ENCODE measurements around the gene KLF3. TPM values are rescaled to one million over a fixed set of nuclear protein-coding genes. Genes with fewer than 3 reads are reported as not detected.

Gene KLF3
- total RNA-seq, 1 experiment from 2014 or later = 16.8 TPM

DNA sequence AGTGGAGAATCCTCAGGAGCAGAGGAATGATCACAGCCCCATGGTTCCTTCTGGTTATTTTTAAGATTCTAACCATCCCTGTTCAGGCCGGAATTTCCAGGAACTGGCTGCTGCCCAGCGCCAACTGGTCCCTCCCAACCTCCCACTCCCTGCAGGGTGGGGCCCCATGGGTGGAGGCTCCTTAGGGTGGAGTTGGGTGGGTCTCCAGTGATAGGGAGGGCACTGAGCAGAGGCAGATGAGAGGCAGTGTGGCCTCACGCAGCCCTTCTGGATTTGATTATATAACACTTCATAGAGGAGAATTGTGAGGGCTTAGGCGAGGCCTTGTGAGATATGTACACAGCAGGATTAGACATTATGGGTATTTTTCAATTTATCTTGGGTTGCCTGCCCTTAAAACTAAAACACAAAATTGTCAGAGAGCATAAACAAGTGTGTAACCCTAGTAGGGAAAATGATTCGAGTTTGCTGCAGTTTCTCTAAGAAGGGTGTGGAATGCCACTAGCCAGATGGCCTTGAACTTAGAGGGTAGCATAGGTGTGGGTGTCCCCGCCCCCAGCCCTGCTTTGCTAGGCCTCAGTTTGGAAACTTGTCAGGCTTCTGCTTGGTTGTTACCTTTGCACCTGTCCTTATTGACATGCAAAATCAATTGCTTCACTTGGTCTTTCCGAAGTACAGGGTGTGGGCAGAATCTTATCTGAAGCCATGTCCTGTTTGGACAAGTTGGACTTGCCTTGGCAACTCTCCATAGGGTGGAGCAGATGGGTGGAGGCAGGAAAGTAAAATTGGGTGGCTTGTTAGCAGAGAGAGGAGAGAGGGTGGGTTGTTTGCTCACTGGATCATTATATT lies 9.4 kb downstream of the KLF3 start:
- no peaks in the 10 kb centered on the region for H3K27me3 Mint-ChIP-seq (ENCODE audit: low read depth)
- TF ChIP-seq, protein P1, sequence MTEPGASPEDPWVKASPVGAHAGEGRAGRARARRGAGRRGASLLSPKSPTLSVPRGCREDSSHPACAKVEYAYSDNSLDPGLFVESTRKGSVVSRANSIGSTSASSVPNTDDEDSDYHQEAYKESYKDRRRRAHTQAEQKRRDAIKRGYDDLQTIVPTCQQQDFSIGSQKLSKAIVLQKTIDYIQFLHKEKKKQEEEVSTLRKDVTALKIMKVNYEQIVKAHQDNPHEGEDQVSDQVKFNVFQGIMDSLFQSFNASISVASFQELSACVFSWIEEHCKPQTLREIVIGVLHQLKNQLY (CRISPR knock-in tag; IDR thresholded peaks at IDR 0.05) = no peak
- peak; percentile 73 for TF ChIP-seq GABPB1 (CRISPR knock-in tag; IDR thresholded peaks at IDR 0.05)
- no peak for TF ChIP-seq FOXJ3 (CRISPR knock-in tag; IDR thresholded peaks at IDR 0.05; ENCODE audit: borderline replicate concordance)
- TF ChIP-seq, protein P2, sequence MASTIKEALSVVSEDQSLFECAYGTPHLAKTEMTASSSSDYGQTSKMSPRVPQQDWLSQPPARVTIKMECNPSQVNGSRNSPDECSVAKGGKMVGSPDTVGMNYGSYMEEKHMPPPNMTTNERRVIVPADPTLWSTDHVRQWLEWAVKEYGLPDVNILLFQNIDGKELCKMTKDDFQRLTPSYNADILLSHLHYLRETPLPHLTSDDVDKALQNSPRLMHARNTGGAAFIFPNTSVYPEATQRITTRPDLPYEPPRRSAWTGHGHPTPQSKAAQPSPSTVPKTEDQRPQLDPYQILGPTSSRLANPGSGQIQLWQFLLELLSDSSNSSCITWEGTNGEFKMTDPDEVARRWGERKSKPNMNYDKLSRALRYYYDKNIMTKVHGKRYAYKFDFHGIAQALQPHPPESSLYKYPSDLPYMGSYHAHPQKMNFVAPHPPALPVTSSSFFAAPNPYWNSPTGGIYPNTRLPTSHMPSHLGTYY (CRISPR knock-in tag; IDR thresholded peaks at IDR 0.05) = no peak
- TF ChIP-seq, protein P3, sequence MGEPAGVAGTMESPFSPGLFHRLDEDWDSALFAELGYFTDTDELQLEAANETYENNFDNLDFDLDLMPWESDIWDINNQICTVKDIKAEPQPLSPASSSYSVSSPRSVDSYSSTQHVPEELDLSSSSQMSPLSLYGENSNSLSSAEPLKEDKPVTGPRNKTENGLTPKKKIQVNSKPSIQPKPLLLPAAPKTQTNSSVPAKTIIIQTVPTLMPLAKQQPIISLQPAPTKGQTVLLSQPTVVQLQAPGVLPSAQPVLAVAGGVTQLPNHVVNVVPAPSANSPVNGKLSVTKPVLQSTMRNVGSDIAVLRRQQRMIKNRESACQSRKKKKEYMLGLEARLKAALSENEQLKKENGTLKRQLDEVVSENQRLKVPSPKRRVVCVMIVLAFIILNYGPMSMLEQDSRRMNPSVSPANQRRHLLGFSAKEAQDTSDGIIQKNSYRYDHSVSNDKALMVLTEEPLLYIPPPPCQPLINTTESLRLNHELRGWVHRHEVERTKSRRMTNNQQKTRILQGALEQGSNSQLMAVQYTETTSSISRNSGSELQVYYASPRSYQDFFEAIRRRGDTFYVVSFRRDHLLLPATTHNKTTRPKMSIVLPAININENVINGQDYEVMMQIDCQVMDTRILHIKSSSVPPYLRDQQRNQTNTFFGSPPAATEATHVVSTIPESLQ (CRISPR knock-in tag; IDR thresholded peaks at IDR 0.05) = no peak
- ATAC-seq = peak; percentile 14; the same call in 1 of the 2 replicates
- peak overlapping the region; percentile 96 for H3K27ac Mint-ChIP-seq
- peaks cover 3% of the 10 kb centered on the region for H3K36me3 Mint-ChIP-seq
- H3K4me3 Mint-ChIP-seq = peak overlapping the region; percentile 36
- DNase-seq (ENCODE audit: low spot score) = peak; percentile 28
- CTCF ChIA-PET = interaction anchor here (0.7 to 2.2 kb wide), 5 partner anchors 184 to 494 kb away, joined by 3 to 39 read pairs (median 8); no protein-coding TSS in a partner anchor
- peaks cover 76% of the 10 kb centered on the region for H3K4me1 Mint-ChIP-seq
- 0 out of 2 replicates have a peak, but pooled peaks cover under 1% of the 10 kb centered on the region for H3K9me3 Mint-ChIP-seq
- POLR2A ChIA-PET = interaction anchor here (1.0 kb wide), 1 partner anchor 345 kb away, joined by 3 read pairs; no protein-coding TSS in a partner anchor

DNA sequence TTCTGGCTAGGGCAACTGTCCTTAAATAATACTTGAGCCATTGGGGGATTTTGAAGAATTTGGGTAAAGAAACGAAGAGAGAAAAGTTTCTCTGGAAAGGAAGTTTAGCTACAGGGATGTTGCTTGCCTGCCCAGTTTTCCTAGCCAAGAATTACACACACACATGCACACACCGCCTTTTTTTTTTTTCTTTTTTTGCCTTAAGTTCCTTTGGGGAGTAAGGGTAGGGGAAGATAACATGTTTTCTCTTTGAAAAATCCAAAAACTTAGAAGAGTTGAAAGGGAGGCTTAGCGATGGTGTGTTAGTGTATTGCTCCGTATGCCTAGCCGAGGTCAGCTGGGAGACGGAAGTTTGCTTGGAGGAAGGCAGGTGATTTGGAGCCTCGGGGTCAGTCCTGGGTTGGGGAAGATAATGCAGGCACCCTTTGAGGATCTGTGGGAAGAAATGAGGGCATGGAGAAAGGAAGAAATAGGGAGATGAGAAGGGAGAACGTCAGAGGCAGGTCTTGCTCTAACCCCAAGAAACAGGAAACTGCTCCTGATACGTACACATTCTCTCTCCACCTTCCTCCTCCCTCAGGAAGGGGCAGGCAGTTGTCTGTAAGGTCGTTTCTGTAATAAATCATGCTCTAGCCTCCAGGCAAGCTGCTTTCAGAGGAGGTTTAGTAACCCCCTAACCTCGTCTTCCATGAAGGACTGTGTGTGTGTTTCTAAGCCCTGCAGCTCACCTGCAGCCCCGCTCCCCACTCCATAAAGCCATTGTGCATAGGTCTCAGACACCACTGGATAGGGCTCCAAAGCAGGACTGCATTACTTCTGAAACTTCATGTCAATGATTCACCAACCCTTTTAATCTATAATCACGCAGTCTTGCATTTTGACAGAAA lies 10.5 kb downstream of the KLF3 start:
- Mint-ChIP-seq H3K36me3 (peaks cover 14% of the 10 kb centered on the region), H3K4me3 (peak overlapping the region; percentile 36; the same call in 1 of the 2 replicates), H3K27ac (peak overlapping the region; percentile 87; the same call in 1 of the 2 replicates), H3K9me3 (peaks cover 8% of the 10 kb centered on the region), H3K27me3 (ENCODE audit: low read depth) (no peaks in the 10 kb centered on the region), H3K4me1 (peaks cover 66% of the 10 kb centered on the region)
- POLR2A ChIA-PET = interaction anchor here (0.9 to 1.3 kb wide), 2 partner anchors 8 to 12 kb away, joined by 3 read pairs; no protein-coding TSS in a partner anchor
- TF ChIP-seq, protein P4, sequence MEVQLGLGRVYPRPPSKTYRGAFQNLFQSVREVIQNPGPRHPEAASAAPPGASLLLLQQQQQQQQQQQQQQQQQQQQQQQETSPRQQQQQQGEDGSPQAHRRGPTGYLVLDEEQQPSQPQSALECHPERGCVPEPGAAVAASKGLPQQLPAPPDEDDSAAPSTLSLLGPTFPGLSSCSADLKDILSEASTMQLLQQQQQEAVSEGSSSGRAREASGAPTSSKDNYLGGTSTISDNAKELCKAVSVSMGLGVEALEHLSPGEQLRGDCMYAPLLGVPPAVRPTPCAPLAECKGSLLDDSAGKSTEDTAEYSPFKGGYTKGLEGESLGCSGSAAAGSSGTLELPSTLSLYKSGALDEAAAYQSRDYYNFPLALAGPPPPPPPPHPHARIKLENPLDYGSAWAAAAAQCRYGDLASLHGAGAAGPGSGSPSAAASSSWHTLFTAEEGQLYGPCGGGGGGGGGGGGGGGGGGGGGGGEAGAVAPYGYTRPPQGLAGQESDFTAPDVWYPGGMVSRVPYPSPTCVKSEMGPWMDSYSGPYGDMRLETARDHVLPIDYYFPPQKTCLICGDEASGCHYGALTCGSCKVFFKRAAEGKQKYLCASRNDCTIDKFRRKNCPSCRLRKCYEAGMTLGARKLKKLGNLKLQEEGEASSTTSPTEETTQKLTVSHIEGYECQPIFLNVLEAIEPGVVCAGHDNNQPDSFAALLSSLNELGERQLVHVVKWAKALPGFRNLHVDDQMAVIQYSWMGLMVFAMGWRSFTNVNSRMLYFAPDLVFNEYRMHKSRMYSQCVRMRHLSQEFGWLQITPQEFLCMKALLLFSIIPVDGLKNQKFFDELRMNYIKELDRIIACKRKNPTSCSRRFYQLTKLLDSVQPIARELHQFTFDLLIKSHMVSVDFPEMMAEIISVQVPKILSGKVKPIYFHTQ (CRISPR knock-in tag; IDR thresholded peaks at IDR 0.05) = no peak
- TF ChIP-seq, protein P5, sequence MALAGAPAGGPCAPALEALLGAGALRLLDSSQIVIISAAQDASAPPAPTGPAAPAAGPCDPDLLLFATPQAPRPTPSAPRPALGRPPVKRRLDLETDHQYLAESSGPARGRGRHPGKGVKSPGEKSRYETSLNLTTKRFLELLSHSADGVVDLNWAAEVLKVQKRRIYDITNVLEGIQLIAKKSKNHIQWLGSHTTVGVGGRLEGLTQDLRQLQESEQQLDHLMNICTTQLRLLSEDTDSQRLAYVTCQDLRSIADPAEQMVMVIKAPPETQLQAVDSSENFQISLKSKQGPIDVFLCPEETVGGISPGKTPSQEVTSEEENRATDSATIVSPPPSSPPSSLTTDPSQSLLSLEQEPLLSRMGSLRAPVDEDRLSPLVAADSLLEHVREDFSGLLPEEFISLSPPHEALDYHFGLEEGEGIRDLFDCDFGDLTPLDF (CRISPR knock-in tag; IDR thresholded peaks at IDR 0.05) = no peak
- TF ChIP-seq, protein P6, sequence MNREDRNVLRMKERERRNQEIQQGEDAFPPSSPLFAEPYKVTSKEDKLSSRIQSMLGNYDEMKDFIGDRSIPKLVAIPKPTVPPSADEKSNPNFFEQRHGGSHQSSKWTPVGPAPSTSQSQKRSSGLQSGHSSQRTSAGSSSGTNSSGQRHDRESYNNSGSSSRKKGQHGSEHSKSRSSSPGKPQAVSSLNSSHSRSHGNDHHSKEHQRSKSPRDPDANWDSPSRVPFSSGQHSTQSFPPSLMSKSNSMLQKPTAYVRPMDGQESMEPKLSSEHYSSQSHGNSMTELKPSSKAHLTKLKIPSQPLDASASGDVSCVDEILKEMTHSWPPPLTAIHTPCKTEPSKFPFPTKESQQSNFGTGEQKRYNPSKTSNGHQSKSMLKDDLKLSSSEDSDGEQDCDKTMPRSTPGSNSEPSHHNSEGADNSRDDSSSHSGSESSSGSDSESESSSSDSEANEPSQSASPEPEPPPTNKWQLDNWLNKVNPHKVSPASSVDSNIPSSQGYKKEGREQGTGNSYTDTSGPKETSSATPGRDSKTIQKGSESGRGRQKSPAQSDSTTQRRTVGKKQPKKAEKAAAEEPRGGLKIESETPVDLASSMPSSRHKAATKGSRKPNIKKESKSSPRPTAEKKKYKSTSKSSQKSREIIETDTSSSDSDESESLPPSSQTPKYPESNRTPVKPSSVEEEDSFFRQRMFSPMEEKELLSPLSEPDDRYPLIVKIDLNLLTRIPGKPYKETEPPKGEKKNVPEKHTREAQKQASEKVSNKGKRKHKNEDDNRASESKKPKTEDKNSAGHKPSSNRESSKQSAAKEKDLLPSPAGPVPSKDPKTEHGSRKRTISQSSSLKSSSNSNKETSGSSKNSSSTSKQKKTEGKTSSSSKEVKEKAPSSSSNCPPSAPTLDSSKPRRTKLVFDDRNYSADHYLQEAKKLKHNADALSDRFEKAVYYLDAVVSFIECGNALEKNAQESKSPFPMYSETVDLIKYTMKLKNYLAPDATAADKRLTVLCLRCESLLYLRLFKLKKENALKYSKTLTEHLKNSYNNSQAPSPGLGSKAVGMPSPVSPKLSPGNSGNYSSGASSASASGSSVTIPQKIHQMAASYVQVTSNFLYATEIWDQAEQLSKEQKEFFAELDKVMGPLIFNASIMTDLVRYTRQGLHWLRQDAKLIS (CRISPR knock-in tag; IDR thresholded peaks at IDR 0.05; ENCODE audit: borderline replicate concordance) = no peak
- TF ChIP-seq CREB1 (CRISPR knock-in tag; IDR thresholded peaks at IDR 0.05) = no peak
- DNase-seq (ENCODE audit: low spot score) = no peak
- CTCF ChIA-PET = interaction anchor here (0.6 to 2.2 kb wide), 13 partner anchors 8 to 605 kb away, joined by 3 to 39 read pairs (median 3); no protein-coding TSS in a partner anchor
- peak; percentile 41 for ATAC-seq

All from WTC11 (cell line).